Activated CD8-positive, alpha-beta T cell treated with anti-CD3 and anti-CD28 coated beads, Interleukin-2, amount 10 ng/mL, durations not matched to agents 7 days and 5 days (primary cell): Measurements from ENCODE around the gene ZBTB12. TPM values are rescaled to one million over a fixed set of nuclear protein-coding genes. Genes with fewer than 3 reads are reported as not detected.
"Not testable (repeated sequence)": the region's sequence is repeated elsewhere in the genome, so short reads cannot be mapped to it uniquely, and the experiment has no call there.

Experiments
- ATAC-seq: fragments of 150-1000 bp; cut with Tn5 transposase; one replicate; pipeline ENCODE4 v1.10.0; 2021; ENCODE audit warnings: moderate library complexity
- CTCF ChIA-PET: fragments of 350-600 bp; sonication (Branson Sonifier 250); formaldehyde crosslinking; loops from one replicate; lab custom pipeline; 2021; ENCODE audit warnings: antibody characterized with exemption; lab: Charles Lee
- POLR2A ChIA-PET: fragments of 350-600 bp; sonication (Branson Sonifier 250); formaldehyde crosslinking; loops from one replicate; lab custom pipeline; 2021; ENCODE audit warnings: antibody characterized with exemption; lab: Charles Lee
- DNase-seq: peaks from one replicate; pipeline ENCODE4 v3.0.0-alpha.2; 2020
- H3K27ac Mint-ChIP-seq: one replicate; pipeline ENCODE4 v1.8.0; 2021; ENCODE audit warnings: mild to moderate bottlenecking, mixed read lengths
- H3K27me3 Mint-ChIP-seq: one replicate; pipeline ENCODE4 v1.8.0; 2021; ENCODE audit warnings: low read depth, mixed read lengths
- H3K36me3 Mint-ChIP-seq: one replicate; pipeline ENCODE4 v1.8.0; 2021; ENCODE audit warnings: low read depth, mixed read lengths
- H3K4me1 Mint-ChIP-seq: one replicate; pipeline ENCODE4 v1.8.0; 2021; ENCODE audit warnings: low read depth, mixed read lengths
- H3K4me3 Mint-ChIP-seq: one replicate; pipeline ENCODE4 v1.8.0; 2021; ENCODE audit warnings: mild to moderate bottlenecking, mixed read lengths
- H3K9me3 Mint-ChIP-seq: one replicate; pipeline ENCODE4 v1.8.0; 2022; ENCODE audit warnings: mixed read lengths; ENCODE audit not compliant: insufficient read depth
- total RNA-seq, 2 experiments: library from RNA; stranded (reverse); gene quantifications; one replicate each; pipeline ENCODE4 v1.2.3, GENCODE V29; 2021

The ZBTB12 gene
- total RNA-seq, 2 experiments from 2014 or later: 1.6 to 1.8 TPM

GRCh38 chr6:31943742-31944141, 41.9 kb upstream of the ZBTB12 start:
- no peaks in the 10 kb centered on the region for H3K9me3 Mint-ChIP-seq
- ChIA-PET CTCF (interaction anchor here (0.8 kb wide), 1 partner anchor 19 kb away, joined by 3 read pairs; no protein-coding TSS in a partner anchor), POLR2A (interaction anchor here (0.7 kb wide), 1 partner anchor 8 kb away, joined by 3 read pairs; no protein-coding TSS in a partner anchor)
- H3K27me3 Mint-ChIP-seq: peaks cover 9% of the 10 kb centered on the region
- ATAC-seq (no peak), DNase-seq (no peak)
- H3K4me1 Mint-ChIP-seq: peaks cover 8% of the 10 kb centered on the region
- H3K4me3 Mint-ChIP-seq: no peak overlapping the region
- H3K27ac Mint-ChIP-seq: no peak overlapping the region
- no peaks in the 10 kb centered on the region for H3K36me3 Mint-ChIP-seq

GRCh38 chr6:31940256-31940664, 38.4 kb upstream of the ZBTB12 start:
- no peak overlapping the region for H3K4me3 Mint-ChIP-seq
- DNase-seq (no peak), ATAC-seq (no peak)
- CTCF ChIA-PET: interaction anchor here (0.8 to 1.8 kb wide), 4 partner anchors 10 to 263 kb away, joined by 3 to 8 read pairs (median 4); partner anchors contain the start of genes NELFE and SKIC2
- H3K36me3 Mint-ChIP-seq: no peaks in the 10 kb centered on the region
- POLR2A ChIA-PET: interaction anchor here (1.4 to 1.6 kb wide), 2 partner anchors 17 to 19 kb away, joined by 3 to 4 read pairs; partner anchors contain the start of gene SKIC2
- H3K27me3 Mint-ChIP-seq: peaks cover 9% of the 10 kb centered on the region
- no peaks in the 10 kb centered on the region for H3K9me3 Mint-ChIP-seq
- peaks cover 2% of the 10 kb centered on the region for H3K4me1 Mint-ChIP-seq
- no peak overlapping the region for H3K27ac Mint-ChIP-seq

GRCh38 chr6:31935823-31936222, 33.9 kb upstream of the ZBTB12 start:
- H3K36me3 Mint-ChIP-seq: no peaks in the 10 kb centered on the region
- DNase-seq (no peak), ATAC-seq (no peak)
- ChIA-PET POLR2A (no interaction called here), CTCF (no interaction called here)
- peaks cover 4% of the 10 kb centered on the region for H3K27me3 Mint-ChIP-seq
- H3K9me3 Mint-ChIP-seq: no peaks in the 10 kb centered on the region
- no peak overlapping the region for H3K27ac Mint-ChIP-seq
- no peaks in the 10 kb centered on the region for H3K4me1 Mint-ChIP-seq
- no peak overlapping the region for H3K4me3 Mint-ChIP-seq

GRCh38 chr6:31935021-31935420, 33.1 kb upstream of the ZBTB12 start:
- no peaks in the 10 kb centered on the region for H3K36me3 Mint-ChIP-seq
- no peak for ATAC-seq
- ChIA-PET POLR2A (no interaction called here), CTCF (no interaction called here)
- no peaks in the 10 kb centered on the region for H3K27me3 Mint-ChIP-seq
- no peak overlapping the region for H3K27ac Mint-ChIP-seq
- DNase-seq: no peak
- no peaks in the 10 kb centered on the region for H3K9me3 Mint-ChIP-seq
- no peak overlapping the region for H3K4me3 Mint-ChIP-seq
- no peaks in the 10 kb centered on the region for H3K4me1 Mint-ChIP-seq

GRCh38 chr6:31933537-31933936, 31.7 kb upstream of the ZBTB12 start:
- H3K27ac Mint-ChIP-seq: no peak overlapping the region
- H3K9me3 Mint-ChIP-seq: no peaks in the 10 kb centered on the region
- H3K27me3 Mint-ChIP-seq: no peaks in the 10 kb centered on the region
- DNase-seq (no peak), ATAC-seq (no peak)
- no peaks in the 10 kb centered on the region for H3K4me1 Mint-ChIP-seq
- CTCF ChIA-PET: no interaction called here
- H3K4me3 Mint-ChIP-seq: no peak overlapping the region
- POLR2A ChIA-PET: no interaction called here
- H3K36me3 Mint-ChIP-seq: no peaks in the 10 kb centered on the region

- CTCF ChIA-PET, POLR2A ChIA-PET, H3K36me3 Mint-ChIP-seq: not testable (repeated sequence)
These were observed 30.3 kb upstream of the ZBTB12 start for GRCh38 chr6:31932137-31932536.

GRCh38 chr6:31930962-31931361, 29.1 kb upstream of the ZBTB12 start:
- Mint-ChIP-seq H3K4me3 (no peak overlapping the region), H3K4me1 (no peaks in the 10 kb centered on the region), H3K36me3 (no peaks in the 10 kb centered on the region), H3K27ac (no peak overlapping the region), H3K27me3 (peaks cover 2% of the 10 kb centered on the region), H3K9me3 (no peaks in the 10 kb centered on the region)
- ATAC-seq: no peak
- POLR2A ChIA-PET: no interaction called here
- CTCF ChIA-PET: no interaction called here
- DNase-seq: no peak

More at GRCh38 chr6:31932137-31932536, 30.3 kb upstream of the ZBTB12 start:
- not testable (repeated sequence) for H3K9me3 Mint-ChIP-seq, DNase-seq, H3K27me3 Mint-ChIP-seq, H3K27ac Mint-ChIP-seq, H3K4me3 Mint-ChIP-seq, H3K4me1 Mint-ChIP-seq, ATAC-seq

- CTCF ChIA-PET: no interaction called here
- POLR2A ChIA-PET: no interaction called here
- Mint-ChIP-seq H3K4me3 (no peak overlapping the region), H3K27ac (no peak overlapping the region), H3K27me3 (peaks cover 2% of the 10 kb centered on the region), H3K36me3 (no peaks in the 10 kb centered on the region), H3K9me3 (no peaks in the 10 kb centered on the region), H3K4me1 (no peaks in the 10 kb centered on the region)
- ATAC-seq (no peak), DNase-seq (no peak)
These were observed 26.7 kb upstream of the ZBTB12 start for GRCh38 chr6:31928672-31928939.

- H3K4me1 Mint-ChIP-seq: no peaks in the 10 kb centered on the region
- POLR2A ChIA-PET: no interaction called here
- H3K27me3 Mint-ChIP-seq: peaks cover 2% of the 10 kb centered on the region
- DNase-seq (no peak), ATAC-seq (no peak)
- no peak overlapping the region for H3K27ac Mint-ChIP-seq
- no peaks in the 10 kb centered on the region for H3K36me3 Mint-ChIP-seq
- CTCF ChIA-PET: no interaction called here
- H3K9me3 Mint-ChIP-seq: no peaks in the 10 kb centered on the region
- no peak overlapping the region for H3K4me3 Mint-ChIP-seq
These were observed 26.2 kb upstream of the ZBTB12 start for GRCh38 chr6:31927863-31928671.

GRCh38 chr6:31927242-31927862, 25.5 kb upstream of the ZBTB12 start, which contains the start of gene C2:
TSS of gene C2 (plus strand) at chr6:31927717. CDS start at chr6:31927753, 36 bp downstream.
- CTCF ChIA-PET: no interaction called here

GRCh38 chr6:31922942-31923341, 21.1 kb upstream of the ZBTB12 start:
- Mint-ChIP-seq H3K9me3 (no peaks in the 10 kb centered on the region), H3K36me3 (no peaks in the 10 kb centered on the region), H3K27ac (no peak overlapping the region), H3K4me3 (no peak overlapping the region), H3K27me3 (peaks cover 2% of the 10 kb centered on the region), H3K4me1 (no peaks in the 10 kb centered on the region)
- ChIA-PET CTCF (interaction anchor here (0.9 to 1.8 kb wide), 7 partner anchors 25 to 261 kb away, joined by 3 to 4 read pairs (median 3); partner anchors contain the start of gene NEU1), POLR2A (interaction anchor here (1.2 kb wide), 1 partner anchor 17 kb away, joined by 3 read pairs; no protein-coding TSS in a partner anchor)
- peak; percentile 42 for DNase-seq
- ATAC-seq: no peak

More at GRCh38 chr6:31927242-31927862, 25.5 kb upstream of the ZBTB12 start, which contains the start of gene C2:
- H3K4me3 Mint-ChIP-seq: no peak within 1 kb of the TSS
- H3K27me3 Mint-ChIP-seq: peaks cover 2% of the 10 kb centered on the region
- POLR2A ChIA-PET: no interaction called here
- ATAC-seq (no peak), DNase-seq (no peak)
- no peaks in the 10 kb centered on the region for H3K36me3 Mint-ChIP-seq
- H3K4me1 Mint-ChIP-seq: no peaks in the 10 kb centered on the region
- H3K9me3 Mint-ChIP-seq: no peaks in the 10 kb centered on the region
- no peak within 1 kb of the TSS for H3K27ac Mint-ChIP-seq

- POLR2A ChIA-PET: no interaction called here
- ATAC-seq (no peak), DNase-seq (no peak)
- Mint-ChIP-seq H3K27ac (no peak overlapping the region), H3K36me3 (no peaks in the 10 kb centered on the region), H3K4me1 (no peaks in the 10 kb centered on the region), H3K4me3 (no peak overlapping the region), H3K27me3 (peaks cover 2% of the 10 kb centered on the region), H3K9me3 (no peaks in the 10 kb centered on the region)
- CTCF ChIA-PET: interaction anchor here (1.7 kb wide), 1 partner anchor 31 kb away, joined by 7 read pairs; no protein-coding TSS in a partner anchor
These were observed 18.9 kb upstream of the ZBTB12 start for GRCh38 chr6:31920811-31921210.
